Measurements from ENCODE around the gene ZBTB8OS.

Gene ZBTB8OS

GRCh38 chr1:32611859-32612188, 38.5 kb downstream of the ZBTB8OS start:
- TF ChIP-seq GABPA (IDR thresholded peaks at IDR 0.05; ENCODE audit: low read depth) (no peak), CTCF (IDR thresholded peaks at IDR 0.05; ENCODE audit: insufficient read depth, low read length) (no peak), REST (IDR thresholded peaks at IDR 0.05; ENCODE audit: insufficient replicate concordance, low read depth) (no peak), SPI1 (IDR thresholded peaks at IDR 0.05; ENCODE audit: borderline replicate concordance, low read depth) (no peak), POLR2AphosphoS5 (IDR thresholded peaks at IDR 0.05; ENCODE audit: low read depth) (no peak)
- H3K27me3 ChIP-seq (ENCODE audit: insufficient read depth, poor library complexity, severe bottlenecking), result no peaks in the 10 kb centered on the region
- no peak overlapping the region for H3K27ac ChIP-seq (replicated peaks)
- H3K4me3 ChIP-seq (replicated peaks; ENCODE audit: insufficient read depth, low read length), result no peak overlapping the region
- DNase-seq (ENCODE audit: low read depth in 1 of 2, low spot score in 1 of 2), result no peak

- Histone ChIP-seq H3K27ac (replicated peaks) (no peak overlapping the region), H3K4me3 (replicated peaks; ENCODE audit: insufficient read depth, low read length) (no peak overlapping the region), H3K27me3 (ENCODE audit: insufficient read depth, poor library complexity, severe bottlenecking) (no peaks in the 10 kb centered on the region)
- DNase-seq (ENCODE audit: low read depth in 1 of 2, low spot score in 1 of 2), result no peak
- TF ChIP-seq GABPA (IDR thresholded peaks at IDR 0.05; ENCODE audit: low read depth) (no peak), REST (IDR thresholded peaks at IDR 0.05; ENCODE audit: insufficient replicate concordance, low read depth) (no peak), SPI1 (IDR thresholded peaks at IDR 0.05; ENCODE audit: borderline replicate concordance, low read depth) (no peak), CTCF (IDR thresholded peaks at IDR 0.05; ENCODE audit: insufficient read depth, low read length) (no peak), POLR2AphosphoS5 (IDR thresholded peaks at IDR 0.05; ENCODE audit: low read depth) (no peak)
These were observed 41.2 kb downstream of the ZBTB8OS start for GRCh38 chr1:32609180-32609579.

GRCh38 chr1:32606565-32607371, 43.6 kb downstream of the ZBTB8OS start:
- no peak for DNase-seq (ENCODE audit: low read depth in 1 of 2, low spot score in 1 of 2)
- no peak for TF ChIP-seq REST (IDR thresholded peaks at IDR 0.05; ENCODE audit: insufficient replicate concordance, low read depth)
- peak; percentile 28; the same call in 1 of the 2 replicates for TF ChIP-seq SPI1 (IDR thresholded peaks at IDR 0.05; ENCODE audit: borderline replicate concordance, low read depth)
- no peak for TF ChIP-seq POLR2AphosphoS5 (IDR thresholded peaks at IDR 0.05; ENCODE audit: low read depth)
- TF ChIP-seq CTCF (IDR thresholded peaks at IDR 0.05; ENCODE audit: insufficient read depth, low read length), result no peak
- Histone ChIP-seq H3K4me3 (replicated peaks; ENCODE audit: insufficient read depth, low read length) (no peak overlapping the region), H3K27me3 (ENCODE audit: insufficient read depth, poor library complexity, severe bottlenecking) (no peaks in the 10 kb centered on the region), H3K27ac (replicated peaks) (no peak overlapping the region)

All from HL-60 (cell line).